GM12873 (cell line): ENCODE measurements around the gene INSYN2B.

Source experiments
- TF ChIP-seq, protein P1 (sequence below): IDR thresholded peaks from 2 replicates; pipeline ENCODE4 v1.5.1; 2012; ENCODE audit warnings: low read depth, mild to moderate bottlenecking, moderate library complexity, low read length, control low read depth; ENCODE audit not compliant: insufficient read depth; ENCODE audit errors: missing control alignments

The INSYN2B gene

DNA sequence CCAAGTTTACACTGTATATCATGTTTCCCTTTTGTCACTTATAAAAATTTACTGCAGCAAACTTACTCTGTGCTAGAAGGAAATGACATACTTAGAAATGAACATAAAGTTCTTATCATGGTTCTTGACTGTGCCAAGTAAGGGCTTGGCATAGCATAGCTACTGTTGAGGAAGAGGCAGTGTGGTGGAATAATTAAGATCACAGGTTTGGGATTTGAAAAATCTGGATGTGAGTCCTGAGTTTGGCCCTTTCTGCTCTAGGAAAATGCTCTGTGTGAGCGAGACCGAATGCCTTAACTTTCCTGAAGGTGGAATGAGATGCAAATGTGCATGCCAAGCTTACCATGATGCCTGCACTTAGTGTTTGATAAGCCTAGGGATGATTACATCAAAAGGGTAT is 99.5 kb downstream of the INSYN2B start:
- TF ChIP-seq, protein P1, sequence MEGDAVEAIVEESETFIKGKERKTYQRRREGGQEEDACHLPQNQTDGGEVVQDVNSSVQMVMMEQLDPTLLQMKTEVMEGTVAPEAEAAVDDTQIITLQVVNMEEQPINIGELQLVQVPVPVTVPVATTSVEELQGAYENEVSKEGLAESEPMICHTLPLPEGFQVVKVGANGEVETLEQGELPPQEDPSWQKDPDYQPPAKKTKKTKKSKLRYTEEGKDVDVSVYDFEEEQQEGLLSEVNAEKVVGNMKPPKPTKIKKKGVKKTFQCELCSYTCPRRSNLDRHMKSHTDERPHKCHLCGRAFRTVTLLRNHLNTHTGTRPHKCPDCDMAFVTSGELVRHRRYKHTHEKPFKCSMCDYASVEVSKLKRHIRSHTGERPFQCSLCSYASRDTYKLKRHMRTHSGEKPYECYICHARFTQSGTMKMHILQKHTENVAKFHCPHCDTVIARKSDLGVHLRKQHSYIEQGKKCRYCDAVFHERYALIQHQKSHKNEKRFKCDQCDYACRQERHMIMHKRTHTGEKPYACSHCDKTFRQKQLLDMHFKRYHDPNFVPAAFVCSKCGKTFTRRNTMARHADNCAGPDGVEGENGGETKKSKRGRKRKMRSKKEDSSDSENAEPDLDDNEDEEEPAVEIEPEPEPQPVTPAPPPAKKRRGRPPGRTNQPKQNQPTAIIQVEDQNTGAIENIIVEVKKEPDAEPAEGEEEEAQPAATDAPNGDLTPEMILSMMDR, result no peak

DNA sequence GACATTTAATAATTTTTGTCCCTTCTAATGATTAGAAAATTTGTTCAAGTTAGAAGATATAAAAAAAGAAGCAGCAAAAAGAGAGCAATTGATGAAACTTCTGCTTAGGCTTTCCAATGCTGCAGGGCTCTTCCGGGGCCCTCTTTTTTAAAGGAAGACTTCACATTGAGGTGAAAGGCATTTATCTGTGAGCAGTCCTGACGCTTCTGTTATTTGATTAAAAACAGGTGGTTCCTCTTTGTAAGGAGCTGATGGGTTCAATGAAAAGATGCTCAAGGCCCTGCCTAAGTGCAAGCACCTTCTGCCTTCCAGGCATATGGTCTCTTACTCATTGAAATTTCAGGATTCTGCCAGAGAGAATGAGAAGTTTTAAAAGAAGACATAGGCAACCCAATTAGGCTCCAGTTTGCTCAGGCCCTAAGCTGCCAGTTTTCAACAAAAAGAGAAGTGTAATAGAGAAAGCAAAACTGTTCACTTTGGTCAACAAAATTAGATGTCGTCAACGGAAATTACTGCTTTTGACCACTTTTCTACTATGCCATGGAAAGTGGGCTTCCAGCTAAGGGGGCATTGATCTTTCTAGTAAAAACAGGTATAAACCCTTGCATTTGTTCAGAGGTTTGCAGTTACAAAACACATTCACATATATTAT is 100.2 kb downstream of the INSYN2B start:
- TF ChIP-seq, protein P1, result no peak

DNA sequence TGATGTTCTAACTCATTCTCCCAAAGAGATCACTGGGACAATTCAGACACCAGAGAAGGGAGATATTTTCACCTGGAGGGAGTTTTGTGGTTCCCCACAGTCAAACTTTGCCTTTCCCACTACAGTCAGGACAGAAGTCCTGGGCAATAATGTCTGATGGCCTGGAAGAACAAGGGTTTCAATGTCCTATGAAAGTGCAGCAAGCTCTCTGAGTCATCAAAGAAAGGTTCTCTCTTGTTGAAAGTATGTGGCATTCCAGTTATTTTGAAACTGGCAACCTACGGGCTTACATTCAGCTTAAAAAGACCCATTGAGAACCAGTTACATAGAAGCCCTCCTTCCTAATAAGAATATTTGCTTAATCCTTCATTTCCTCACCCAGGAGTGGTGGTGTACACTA is 103.9 kb downstream of the INSYN2B start:
- TF ChIP-seq, protein P1, result no peak

DNA sequence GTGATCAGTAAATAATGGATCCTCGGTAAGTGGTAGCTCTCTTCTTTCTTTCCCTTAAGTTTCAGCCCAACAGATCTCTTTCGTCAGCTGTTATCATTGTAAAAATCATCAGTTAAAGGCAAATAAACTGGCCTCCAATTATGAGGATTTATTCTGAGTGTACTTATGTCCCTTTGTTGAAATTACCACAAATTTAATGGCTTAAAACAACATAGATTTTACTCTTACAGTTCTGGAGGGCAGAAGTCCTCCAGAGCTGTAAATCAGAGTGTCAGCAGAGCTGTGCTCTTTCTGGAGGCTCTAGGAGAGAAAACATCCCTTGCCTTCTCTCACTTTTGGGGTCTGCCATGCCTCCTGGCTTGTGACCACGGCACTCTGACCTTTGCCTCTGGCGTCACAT is 104.6 kb downstream of the INSYN2B start:
- TF ChIP-seq, protein P1, result no peak

DNA sequence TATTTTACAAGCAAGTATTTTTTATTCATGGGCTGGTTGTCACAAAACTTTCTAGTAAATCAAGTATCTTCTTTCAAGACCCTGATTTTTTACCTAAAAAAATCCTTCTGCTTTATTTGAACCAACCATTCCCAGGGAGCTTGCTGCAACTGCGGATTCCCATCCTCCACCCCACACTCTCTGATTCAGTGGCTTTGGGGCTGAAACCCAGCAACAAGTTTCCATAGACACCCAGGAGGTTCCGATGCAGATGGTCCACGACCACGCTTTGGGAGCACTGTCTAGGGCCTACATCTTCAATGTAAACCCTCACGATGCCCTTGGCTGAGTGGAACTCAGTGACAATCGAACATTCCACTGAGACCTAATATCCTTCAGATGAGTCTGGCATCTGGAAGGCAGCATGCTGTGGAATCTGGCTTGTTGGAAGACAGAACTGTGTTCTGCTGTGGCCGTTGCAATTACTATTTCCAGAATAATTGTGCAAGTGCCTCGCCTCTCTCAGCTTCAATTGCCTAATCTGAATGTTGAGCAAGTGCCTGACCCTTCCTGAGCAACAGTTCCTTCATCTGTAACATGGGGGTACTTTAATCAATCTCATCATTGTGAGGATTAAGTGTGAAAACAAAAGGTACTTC is 105.1 kb downstream of the INSYN2B start:
- TF ChIP-seq, protein P1, result no peak

DNA sequence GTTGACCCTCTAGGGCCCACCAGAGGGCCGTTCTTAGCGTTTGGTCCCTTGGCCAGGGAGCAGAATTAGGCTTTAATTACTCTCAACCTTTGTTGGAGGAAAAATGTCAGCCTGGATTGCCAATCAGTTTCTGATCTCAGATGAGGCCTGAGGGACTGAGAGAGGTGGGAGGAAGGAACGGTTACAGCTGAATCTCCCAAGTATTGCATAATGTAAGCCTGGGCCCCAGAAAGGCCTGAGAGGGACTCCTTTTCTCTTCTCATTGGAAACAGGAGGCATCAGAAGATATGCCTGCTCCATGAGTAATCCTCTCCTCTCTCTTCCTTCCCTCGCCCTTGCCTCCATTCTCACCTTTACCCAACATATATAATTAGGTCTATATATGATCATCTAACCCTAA is 105.7 kb downstream of the INSYN2B start:
- TF ChIP-seq, protein P1, result no peak

DNA sequence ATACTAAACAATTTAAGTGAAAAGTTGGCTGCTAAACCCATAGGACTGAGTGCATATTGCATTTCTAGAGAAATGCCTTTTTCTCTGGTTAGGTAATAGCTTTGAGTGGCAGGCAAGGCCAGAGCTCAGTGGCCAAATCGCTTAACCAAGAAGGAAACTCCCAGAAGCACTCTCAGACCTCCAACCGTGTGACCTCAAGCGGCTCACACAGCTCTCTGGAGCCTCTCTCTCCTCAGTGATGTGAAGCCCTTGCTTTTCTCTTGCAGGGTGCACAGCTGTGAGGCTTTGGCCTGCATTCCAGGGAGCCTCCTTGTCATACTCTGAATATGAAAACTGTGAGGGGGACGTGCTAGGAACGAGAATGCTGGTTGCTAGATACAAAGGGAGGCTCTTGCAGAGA is 106.7 kb downstream of the INSYN2B start:
- TF ChIP-seq, protein P1, result no peak
